H1 (cell line): Measurements from ENCODE around the gene LDAH. TPM values are rescaled to one million over a fixed set of nuclear protein-coding genes. Genes with fewer than 3 reads are reported as not detected.

Experiments
- CTCF ChIA-PET: fragments of 300-600 bp; sonication (Branson Sonifier 250); formaldehyde crosslinking; loops from one replicate; lab custom pipeline; 2021; ENCODE audit not compliant: partially characterized antibody; lab: Charles Lee
- POLR2A ChIA-PET: fragments of 300-600 bp; sonication (Branson Sonifier 250); formaldehyde crosslinking; loops from one replicate; lab custom pipeline; 2021; ENCODE audit warnings: inconsistent platforms; ENCODE audit not compliant: partially characterized antibody; lab: Charles Lee
- DNase-seq, 2 experiments: peaks; one replicate each; pipeline versions ENCODE4 v3.0.0 to v3.0.0-alpha.2; 2010 to 2022; ENCODE audit warnings: low spot score in 2 of 2, low read depth in 1 of 2, mixed read lengths in 1 of 2
- FAIRE-seq: peaks from 2 replicates; lab custom pipeline; 2011; peaks lifted over from hg19 to GRCh38; lab: Jason Lieb, UNC
- H2AFZ ChIP-seq: 2 replicates; pipeline ENCODE4 v1.8.1; 2012; ENCODE audit warnings: low read length, inconsistent platforms
- H2AK5ac ChIP-seq: 2 replicates; pipeline ENCODE4 v1.6.1; 2013; ENCODE audit warnings: low read depth, low read length
- H2BK120ac ChIP-seq: replicated peaks from 2 replicates; pipeline ENCODE3; 2013; ENCODE audit warnings: low read depth, low read length, inconsistent platforms
- H2BK12ac ChIP-seq: 2 replicates; pipeline ENCODE4 v1.6.1; 2013; ENCODE audit warnings: low read depth, low read length
- H2BK15ac ChIP-seq: 2 replicates; pipeline ENCODE4 v1.6.1; 2013; ENCODE audit warnings: low read length
- H2BK20ac ChIP-seq: 2 replicates; pipeline ENCODE4 v1.6.1; 2013; ENCODE audit warnings: low read length
- H2BK5ac ChIP-seq: 2 replicates; pipeline ENCODE4 v1.6.1; 2013; ENCODE audit warnings: low read depth, low read length
- H3K14ac ChIP-seq: 2 replicates; pipeline ENCODE4 v1.6.1; 2013; ENCODE audit warnings: inconsistent platforms; ENCODE audit not compliant: insufficient read length
- H3K18ac ChIP-seq: 2 replicates; pipeline ENCODE4 v1.6.1; 2013; ENCODE audit warnings: low read length; ENCODE audit errors: extremely low read depth
- H3K23ac ChIP-seq: 2 replicates; pipeline ENCODE4 v1.6.1; 2013; ENCODE audit warnings: inconsistent platforms; ENCODE audit not compliant: insufficient read length
- H3K23me2 ChIP-seq: 2 replicates; pipeline ENCODE4 v1.6.1; 2013; ENCODE audit warnings: low read depth, low read length
- H3K27ac ChIP-seq: 2 replicates; pipeline ENCODE4 v1.6.1; 2011; ENCODE audit warnings: low read depth, low read length, inconsistent platforms
- H3K27me3 ChIP-seq, 4 experiments: replicated peaks in 1 of 4; 1 replicate in 1 of 4; 2 replicates in 3 of 4; pipeline versions ENCODE4 v1.6.1 to v1.8.1; 2011 to 2013; ENCODE audit warnings: low read length in 3 of 4, mild to moderate bottlenecking in 3 of 4, inconsistent platforms in 2 of 4, mixed read lengths in 2 of 4, moderate library complexity in 1 of 4; ENCODE audit not compliant: control insufficient read depth in 3 of 4, insufficient read depth in 3 of 4; ENCODE audit errors: extremely low read depth in 1 of 4
- H3K36me3 ChIP-seq, 4 experiments: 2 replicates each; pipeline versions ENCODE4 v1.6.1 to v1.8.1; 2011 to 2013; ENCODE audit warnings: mild to moderate bottlenecking in 4 of 4, low read length in 3 of 4, moderate library complexity in 2 of 4, control low read depth in 1 of 4, inconsistent platforms in 1 of 4; ENCODE audit not compliant: insufficient read depth in 4 of 4, control insufficient read depth in 2 of 4
- H3K4ac ChIP-seq: replicated peaks from 2 replicates; pipeline ENCODE3; 2013; ENCODE audit warnings: low read length, low read depth, mixed read lengths, inconsistent platforms; ENCODE audit not compliant: insufficient read length
- H3K4me1 ChIP-seq, 4 experiments: replicated peaks in 1 of 4; 1 replicate in 1 of 4; 2 replicates in 3 of 4; pipeline versions ENCODE4 v1.6.1 to v1.8.1; 2011 to 2013; ENCODE audit warnings: low read length in 3 of 4, inconsistent platforms in 2 of 4, mixed read lengths in 1 of 4; ENCODE audit not compliant: insufficient read depth in 4 of 4, control insufficient read depth in 3 of 4
- H3K4me2 ChIP-seq, 2 experiments: 2 replicates each; pipeline versions ENCODE4 v1.6.1 to v1.8.1; 2011 to 2013; ENCODE audit warnings: low read depth in 2 of 2, low read length in 2 of 2, control low read depth in 1 of 2, inconsistent platforms in 1 of 2, mild to moderate bottlenecking in 1 of 2; ENCODE audit not compliant: insufficient read depth in 1 of 2
- H3K4me3 ChIP-seq, 4 experiments: fragments of 200-600, 300-600 bp in 1 of 4; sonication (generic), shearing (Covaris generic), sonication (Bioruptor Twin) in 1 of 4; 2 replicates each; pipeline versions ENCODE4 v1.5.1 to v1.8.1; 2011 to 2016; ENCODE audit warnings: low read length in 4 of 4, low read depth in 3 of 4, control low read depth in 2 of 4, inconsistent platforms in 2 of 4, mild to moderate bottlenecking in 2 of 4, mixed read lengths in 1 of 4, moderate library complexity in 1 of 4; ENCODE audit not compliant: insufficient read depth in 2 of 4; ENCODE audit errors: extremely low read depth in 1 of 4
- H3K56ac ChIP-seq: replicated peaks from 2 replicates; pipeline ENCODE3; 2013; ENCODE audit warnings: low read depth, mild to moderate bottlenecking, mixed read lengths, low read length, inconsistent platforms; ENCODE audit not compliant: insufficient read length
- H3K79me1 ChIP-seq: 2 replicates; pipeline ENCODE4 v1.6.1; 2013; ENCODE audit warnings: low read depth, low read length, control low read depth
- H3K79me2 ChIP-seq, 2 experiments: 2 replicates each; pipeline versions ENCODE4 v1.6.1 to v1.8.1; 2012 to 2013; ENCODE audit warnings: low read length in 2 of 2, mild to moderate bottlenecking in 2 of 2, inconsistent platforms in 1 of 2; ENCODE audit not compliant: insufficient read depth in 2 of 2, control insufficient read depth in 1 of 2
- H3K9ac ChIP-seq, 4 experiments: replicated peaks in 1 of 4; 1 replicate in 1 of 4; 2 replicates in 3 of 4; pipeline versions ENCODE4 v1.6.1 to v1.8.1; 2011 to 2013; ENCODE audit warnings: low read depth in 3 of 4, low read length in 3 of 4, control low read depth in 2 of 4, mild to moderate bottlenecking in 2 of 4, moderate library complexity in 2 of 4, inconsistent platforms in 1 of 4; ENCODE audit errors: extremely low read depth in 1 of 4
- H3K9me3 ChIP-seq, 2 experiments: 2 replicates each; pipeline versions ENCODE4 v1.6.1 to v1.8.1; 2012 to 2013; ENCODE audit warnings: mild to moderate bottlenecking in 2 of 2, moderate library complexity in 2 of 2, control low read depth in 1 of 2, inconsistent platforms in 1 of 2, low read depth in 1 of 2, low read length in 1 of 2, mixed read lengths in 1 of 2; ENCODE audit not compliant: insufficient read depth in 2 of 2
- H4K20me1 ChIP-seq, 2 experiments: replicated peaks in 1 of 2; 2 replicates each; pipeline versions ENCODE3 to v1.8.1; 2011 to 2013; ENCODE audit warnings: inconsistent platforms in 2 of 2, low read length in 2 of 2, mild to moderate bottlenecking in 1 of 2; ENCODE audit not compliant: insufficient read depth in 2 of 2, control insufficient read depth in 1 of 2
- H4K5ac ChIP-seq: 2 replicates; pipeline ENCODE4 v1.6.1; 2013; ENCODE audit warnings: low read length, low read depth, mixed read lengths, inconsistent platforms; ENCODE audit not compliant: insufficient read length
- H4K8ac ChIP-seq: 2 replicates; pipeline ENCODE4 v1.8.0; 2013; ENCODE audit warnings: mild to moderate bottlenecking, moderate library complexity, low read length, inconsistent platforms; ENCODE audit not compliant: insufficient read depth; ENCODE audit errors: extremely low read depth
- H4K91ac ChIP-seq: replicated peaks from 2 replicates; pipeline ENCODE3; 2013; ENCODE audit warnings: low read length, mixed read lengths, inconsistent platforms; ENCODE audit not compliant: insufficient read length
- EP300 ChIP-seq, 2 experiments: IDR thresholded peaks; 1 replicate in 1 of 2; 2 replicates in 1 of 2; pipeline ENCODE4 v1.6.1; 2011 to 2012; ENCODE audit warnings: low read depth in 2 of 2, low read length in 2 of 2, mild to moderate bottlenecking in 2 of 2, borderline replicate concordance in 1 of 2, inconsistent platforms in 1 of 2, moderate library complexity in 1 of 2
- NANOG ChIP-seq: IDR thresholded peaks from 2 replicates; pipeline ENCODE4 v1.6.1; 2011; ENCODE audit warnings: low read length, low read depth, mild to moderate bottlenecking, inconsistent platforms; ENCODE audit not compliant: insufficient read depth, poor library complexity, severe bottlenecking
- RFX5 ChIP-seq: IDR thresholded peaks from 2 replicates; pipeline ENCODE4 v1.6.1; 2011; ENCODE audit warnings: low read depth, low read length, improper control_type of control experiment, borderline replicate concordance
- RNF2 ChIP-seq: fragments of 200-900, 300-1000 bp; sonication (generic); IDR thresholded peaks from 2 replicates; pipeline ENCODE4 v1.7.1; 2016; ENCODE audit warnings: borderline replicate concordance, low read depth, mild to moderate bottlenecking, antibody characterized with exemption, low read length; ENCODE audit not compliant: poor library complexity, severe bottlenecking; ENCODE audit errors: missing control alignments
- TCF12 ChIP-seq: IDR thresholded peaks from 2 replicates; pipeline ENCODE4 v1.6.1; 2011; ENCODE audit warnings: low read depth, mild to moderate bottlenecking, low read length
- TEAD4 ChIP-seq: IDR thresholded peaks from 2 replicates; pipeline ENCODE4 v1.6.1; 2012; ENCODE audit warnings: low read depth, low read length, inconsistent platforms, mixed read lengths
- YY1 ChIP-seq: IDR thresholded peaks from 2 replicates; pipeline ENCODE4 v1.6.1; 2011; ENCODE audit warnings: low read depth, mild to moderate bottlenecking, low read length
- whole genome bisulfite sequencing, 2 experiments: shearing (Covaris generic) in 1 of 2; methylation state at CpG; one replicate each; pipeline versions ENCODE4 v1.1.6 to v1.1.7; 2013 to 2015; ENCODE audit warnings: low lambda C conversion rate in 2 of 2, mixed read lengths in 2 of 2, inconsistent platforms in 1 of 2, low coverage in 1 of 2, missing lambda C conversion rate in 1 of 2; ENCODE audit not compliant: insufficient replicate concordance in 2 of 2, insufficient coverage in 1 of 2, insufficient read length in 1 of 2; ENCODE audit errors: extremely low coverage in 1 of 2, missing lambda C conversion rate in 1 of 2; 5-methylcytosine and 5-hydroxymethylcytosine counted together
- polyA plus RNA-seq, 7 experiments: library from polyadenylated mRNA; depleted of rRNA in 3 of 7; stranded (reverse) in 5 of 7; unstranded in 2 of 7; fragments of >200 nt in 5 of 7; fragments of 200-250 nt in 2 of 7; gene quantifications; 1 replicate in 5 of 7; 2 replicates in 1 of 7; 4 replicates in 1 of 7; pipeline versions ENCODE4 v1.2.1 to v1.2.3, GENCODE V29; 2011 to 2013; ENCODE audit warnings: missing spikeins in 2 of 7, mixed read lengths in 2 of 7
- total RNA-seq: library from RNA; stranded (reverse); fragmentation: NEBNext Ultra II Directional; extraction: Animal tissue kit (Norgen Biotek cat#: 25700); gene quantifications from 2 replicates; pipeline ENCODE4 v1.2.1, GENCODE V29; 2021
- TF ChIP-seq, protein P1 (sequence below), 3 experiments: IDR thresholded peaks; 1 replicate in 2 of 3; 2 replicates in 1 of 3; pipeline versions ENCODE4 v1.5.1 to v1.6.1; 2011; ENCODE audit warnings: low read length in 3 of 3, mild to moderate bottlenecking in 3 of 3, inconsistent platforms in 2 of 3, low read depth in 1 of 3, moderate library complexity in 1 of 3; ENCODE audit not compliant: insufficient read depth in 1 of 3; ENCODE audit errors: control extremely low read depth in 1 of 3
- TF ChIP-seq, protein P2 (sequence below): IDR thresholded peaks from 2 replicates; pipeline ENCODE4 v1.6.1; 2011; ENCODE audit warnings: low read length, improper control_type of control experiment

Gene LDAH
- total and polyA plus RNA-seq, 2 of the 8 experiments (the other 6 are each of a cell fraction or from before 2014, with no cell fraction given): 10.9 to 26.3 TPM

DNA sequence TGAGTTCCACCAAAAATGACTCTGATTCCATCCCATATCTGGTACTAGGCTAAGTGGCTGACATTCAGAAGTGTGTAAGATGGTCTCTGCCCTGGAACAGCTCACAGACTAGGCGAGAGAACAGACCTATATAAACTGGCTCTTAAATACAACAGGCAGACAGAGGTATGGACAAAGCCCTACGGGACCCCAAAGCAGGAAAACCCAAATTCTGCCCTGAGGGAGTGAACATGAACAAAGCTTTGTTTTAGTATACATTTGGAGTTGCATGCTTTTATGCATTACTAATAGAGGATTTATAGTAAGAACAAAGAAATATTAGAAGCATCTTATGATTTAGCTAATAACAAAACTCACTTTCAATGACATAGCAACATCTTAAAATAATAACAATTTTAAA lies 130.8 kb downstream of the LDAH start:
- H3K23me2 ChIP-seq: no peaks in the 10 kb centered on the region
- no peak overlapping the region for H2BK15ac ChIP-seq
- no peaks in the 10 kb centered on the region for H3K4me1 ChIP-seq
- DNase-seq (no peak), FAIRE-seq (no peak)
- no peak overlapping the region for H2BK20ac ChIP-seq
- no peak overlapping the region for H4K5ac ChIP-seq
- no peak overlapping the region for H2BK5ac ChIP-seq
- H3K9me3 ChIP-seq: no peaks in the 10 kb centered on the region
- no peak overlapping the region for H3K14ac ChIP-seq
- H4K91ac ChIP-seq: no peak overlapping the region
- H3K23ac ChIP-seq: no peak overlapping the region
- no peaks in the 10 kb centered on the region; the same call in 1 of the 2 replicates for H3K79me1 ChIP-seq
- peaks cover 0 to 3% of the 10 kb centered on the region in 2 experiments for H4K20me1 ChIP-seq
- H3K27me3 ChIP-seq: no peaks in the 10 kb centered on the region
- no peak overlapping the region for H3K4ac ChIP-seq
- ChIA-PET POLR2A (no interaction called here), CTCF (interaction anchor here (0.7 to 4.3 kb wide), 9 partner anchors 9 to 335 kb away, joined by 3 to 35 read pairs (median 4); no protein-coding TSS in a partner anchor)
- no peak overlapping the region for H4K8ac ChIP-seq
- H3K56ac ChIP-seq: no peak overlapping the region
- no peak overlapping the region for H3K27ac ChIP-seq
- H2BK120ac ChIP-seq: no peak overlapping the region
- peaks cover 0 to 3% (median 0%) of the 10 kb centered on the region in 4 experiments; a peak in 1 of 8 replicates for H3K36me3 ChIP-seq
- H2BK12ac ChIP-seq: no peak overlapping the region
- no peak overlapping the region for H3K18ac ChIP-seq
- no peak overlapping the region for H2AK5ac ChIP-seq
- no peak overlapping the region for H2AFZ ChIP-seq
- no peak overlapping the region for H3K9ac ChIP-seq
- WGBS, 2 experiments: 84% methylated on average over 2 of the region's 2 CpGs; no CpG with 5 or more reads in 1 of the 2 experiments
- H3K4me3 ChIP-seq: no peak overlapping the region
- no peak overlapping the region for H3K4me2 ChIP-seq
- H3K79me2 ChIP-seq: no peaks in the 10 kb centered on the region
- TF ChIP-seq NANOG (no peak), TCF12 (no peak), RNF2 (no peak), EP300 (IDR thresholded peaks at IDR 0.05; ENCODE audit: borderline replicate concordance in 1 of 2, low read depth in 2 of 2, low read length in 2 of 2) (no peak), YY1 (no peak), TEAD4 (no peak), RFX5 (no peak)
- TF ChIP-seq, protein P1, sequence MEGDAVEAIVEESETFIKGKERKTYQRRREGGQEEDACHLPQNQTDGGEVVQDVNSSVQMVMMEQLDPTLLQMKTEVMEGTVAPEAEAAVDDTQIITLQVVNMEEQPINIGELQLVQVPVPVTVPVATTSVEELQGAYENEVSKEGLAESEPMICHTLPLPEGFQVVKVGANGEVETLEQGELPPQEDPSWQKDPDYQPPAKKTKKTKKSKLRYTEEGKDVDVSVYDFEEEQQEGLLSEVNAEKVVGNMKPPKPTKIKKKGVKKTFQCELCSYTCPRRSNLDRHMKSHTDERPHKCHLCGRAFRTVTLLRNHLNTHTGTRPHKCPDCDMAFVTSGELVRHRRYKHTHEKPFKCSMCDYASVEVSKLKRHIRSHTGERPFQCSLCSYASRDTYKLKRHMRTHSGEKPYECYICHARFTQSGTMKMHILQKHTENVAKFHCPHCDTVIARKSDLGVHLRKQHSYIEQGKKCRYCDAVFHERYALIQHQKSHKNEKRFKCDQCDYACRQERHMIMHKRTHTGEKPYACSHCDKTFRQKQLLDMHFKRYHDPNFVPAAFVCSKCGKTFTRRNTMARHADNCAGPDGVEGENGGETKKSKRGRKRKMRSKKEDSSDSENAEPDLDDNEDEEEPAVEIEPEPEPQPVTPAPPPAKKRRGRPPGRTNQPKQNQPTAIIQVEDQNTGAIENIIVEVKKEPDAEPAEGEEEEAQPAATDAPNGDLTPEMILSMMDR (IDR thresholded peaks at IDR 0.05; ENCODE audit: control extremely low read depth in 1 of 3, insufficient read depth in 1 of 3, low read depth in 1 of 3, low read length in 3 of 3): no peak
- TF ChIP-seq, protein P2, sequence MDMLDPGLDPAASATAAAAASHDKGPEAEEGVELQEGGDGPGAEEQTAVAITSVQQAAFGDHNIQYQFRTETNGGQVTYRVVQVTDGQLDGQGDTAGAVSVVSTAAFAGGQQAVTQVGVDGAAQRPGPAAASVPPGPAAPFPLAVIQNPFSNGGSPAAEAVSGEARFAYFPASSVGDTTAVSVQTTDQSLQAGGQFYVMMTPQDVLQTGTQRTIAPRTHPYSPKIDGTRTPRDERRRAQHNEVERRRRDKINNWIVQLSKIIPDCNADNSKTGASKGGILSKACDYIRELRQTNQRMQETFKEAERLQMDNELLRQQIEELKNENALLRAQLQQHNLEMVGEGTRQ: no peak
